Bronchial epithelial cell (primary cell): ENCODE results near the gene ITGB1BP1. TPM values are rescaled to one million over a fixed set of nuclear protein-coding genes. Genes with fewer than 3 reads are reported as not detected.

Experiments used
- DNase-seq: peaks from one replicate; pipeline ENCODE4 v3.0.0-alpha.2; 2010; ENCODE audit warnings: low read depth
- FAIRE-seq: peaks from 2 replicates; lab custom pipeline; 2011; peaks lifted over from hg19 to GRCh38; lab: Jason Lieb, UNC
- H3K27me3 ChIP-seq: 2 replicates; pipeline ENCODE4 v1.5.1; 2011; ENCODE audit warnings: low read length; ENCODE audit not compliant: control insufficient read depth, insufficient read depth
- H3K36me3 ChIP-seq: 2 replicates; pipeline ENCODE4 v1.5.1; 2011; ENCODE audit warnings: low read length; ENCODE audit not compliant: control insufficient read depth, insufficient read depth
- H3K4me3 ChIP-seq: 2 replicates; pipeline ENCODE4 v1.5.1; 2011; ENCODE audit warnings: mild to moderate bottlenecking, low read depth, low read length, control low read depth
- CTCF ChIP-seq: IDR thresholded peaks from 2 replicates; pipeline ENCODE4 v1.5.1; 2011; ENCODE audit warnings: mild to moderate bottlenecking, moderate library complexity, low read length, control low read depth, inconsistent platforms; ENCODE audit not compliant: insufficient read depth, severe bottlenecking
- total RNA-seq: library from RNA; depleted of rRNA; stranded (reverse); fragments of >200 nt; gene quantifications from 2 replicates; pipeline ENCODE4 v1.2.1, GENCODE V29; 2014

ITGB1BP1 gene
- total RNA-seq, 1 donor from 2014 or later = 18.7 TPM

- no peak for TF ChIP-seq CTCF
- DNase-seq = no peak
- Histone ChIP-seq H3K4me3 (no peak overlapping the region), H3K27me3 (no peaks in the 10 kb centered on the region), H3K36me3 (peaks cover 1% of the 10 kb centered on the region)
- FAIRE-seq = no peak
Measured at GRCh38 chr2:9460441-9461017, 37.2 kb upstream of the ITGB1BP1 start.

- H3K27me3 ChIP-seq = no peaks in the 10 kb centered on the region
- DNase-seq (no peak), FAIRE-seq (no peak)
- no peak for TF ChIP-seq CTCF
- H3K4me3 ChIP-seq = no peak overlapping the region
- peaks cover 1% of the 10 kb centered on the region for H3K36me3 ChIP-seq
Measured at GRCh38 chr2:9451231-9451630, 27.9 kb upstream of the ITGB1BP1 start.

DNA sequence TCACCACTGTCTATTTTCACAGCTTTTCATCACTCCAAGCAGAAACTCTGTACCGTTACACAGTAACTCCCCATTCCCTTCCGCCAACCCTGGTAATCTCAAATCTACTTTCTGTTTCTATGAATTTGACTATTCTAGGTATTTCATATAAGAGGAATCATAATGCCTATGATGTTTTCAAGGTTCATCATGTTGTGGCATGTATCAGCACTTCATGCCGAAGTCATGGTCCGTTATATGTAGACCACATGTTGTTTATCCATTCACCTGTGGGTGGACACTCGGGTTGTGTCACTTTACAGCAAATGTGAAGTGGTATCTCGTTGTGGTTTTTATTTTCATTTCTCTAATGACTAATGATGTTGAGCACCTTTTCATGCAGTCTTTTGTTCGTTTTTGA, 21.8 kb upstream of the ITGB1BP1 start:
- Histone ChIP-seq H3K4me3 (no peak overlapping the region), H3K36me3 (peaks cover 9% of the 10 kb centered on the region), H3K27me3 (no peaks in the 10 kb centered on the region)
- FAIRE-seq (no peak), DNase-seq (no peak)
- no peak for TF ChIP-seq CTCF

- Histone ChIP-seq H3K4me3 (no peak overlapping the region), H3K27me3 (no peaks in the 10 kb centered on the region), H3K36me3 (peaks cover 9% of the 10 kb centered on the region)
- FAIRE-seq (no peak), DNase-seq (no peak)
- TF ChIP-seq CTCF = no peak
Measured at GRCh38 chr2:9443526-9443925, 20.2 kb upstream of the ITGB1BP1 start.

- peaks cover 13% of the 10 kb centered on the region for H3K36me3 ChIP-seq
- no peak for FAIRE-seq
Measured at GRCh38 chr2:9441556-9441955, 18.2 kb upstream of the ITGB1BP1 start.

More at GRCh38 chr2:9441556-9441955, 18.2 kb upstream of the ITGB1BP1 start:
- TF ChIP-seq CTCF = no peak
- DNase-seq = no peak
- Histone ChIP-seq H3K27me3 (no peaks in the 10 kb centered on the region), H3K4me3 (no peak overlapping the region)
